ENCODE measurements around the gene ITM2C.

Gene ITM2C

GRCh38 chr2:230916218-230916617 is 51.5 kb downstream of the ITM2C start:
- Histone ChIP-seq H3K4ac (ENCODE audit: low read depth, low read length) (no peak overlapping the region), H3K4me1 (ENCODE audit: control insufficient read depth in 1 of 2, insufficient read depth in 2 of 2, low read length in 2 of 2) (no peaks in the 10 kb centered on the region), H2AFZ (ENCODE audit: insufficient read depth, low read length, poor library complexity) (no peak overlapping the region), H3K79me2 (ENCODE audit: control insufficient read depth, insufficient read depth, low read length, poor library complexity) (no peaks in the 10 kb centered on the region), H2BK120ac (ENCODE audit: insufficient read depth, low read length, poor library complexity) (no peak overlapping the region), H2AK5ac (ENCODE audit: low read length) (no peak overlapping the region), H2BK12ac (ENCODE audit: low read length) (no peak overlapping the region), H3K23ac (ENCODE audit: low read length) (no peak overlapping the region), H3K27ac (ENCODE audit: low read depth, low read length) (no peak overlapping the region), H3K27me3 (ENCODE audit: insufficient read depth, low read length) (no peaks in the 10 kb centered on the region), H4K12ac (ENCODE audit: low read depth, low read length) (no peak overlapping the region), H3K4me3 (ENCODE audit: low read depth, low read length) (no peak overlapping the region), H3K18ac (ENCODE audit: low read length) (no peak overlapping the region), H3K4me2 (ENCODE audit: low read length) (no peak overlapping the region), H3K14ac (ENCODE audit: low read length) (no peak overlapping the region), H3K36me3 (ENCODE audit: control insufficient read depth in 1 of 2, insufficient read depth in 2 of 2, low read length in 2 of 2) (no peaks in the 10 kb centered on the region), H4K91ac (ENCODE audit: low read depth, low read length) (no peak overlapping the region), H3K9me3 (ENCODE audit: insufficient read depth, low read depth, low read length) (no peaks in the 10 kb centered on the region), H3K9ac (ENCODE audit: low read length) (no peak overlapping the region), H2BK5ac (ENCODE audit: low read depth, low read length, poor library complexity) (no peak overlapping the region), H4K8ac (ENCODE audit: low read depth, low read length) (no peak overlapping the region), H3K79me1 (ENCODE audit: low read length) (no peaks in the 10 kb centered on the region)
- no peak for DNase-seq
- WGBS (ENCODE audit: extremely low coverage, insufficient coverage, insufficient read length): no CpG with 5 or more reads among the region's 7 CpGs

- WGBS (ENCODE audit: extremely low coverage, insufficient coverage, insufficient read length): no CpG with 5 or more reads among the region's 2 CpGs
- Histone ChIP-seq H3K79me1 (ENCODE audit: low read length) (no peaks in the 10 kb centered on the region), H3K27ac (ENCODE audit: low read depth, low read length) (no peak overlapping the region), H3K18ac (ENCODE audit: low read length) (no peak overlapping the region), H3K27me3 (ENCODE audit: insufficient read depth, low read length) (no peaks in the 10 kb centered on the region), H3K9ac (ENCODE audit: low read length) (no peak overlapping the region), H2BK12ac (ENCODE audit: low read length) (no peak overlapping the region), H3K9me3 (ENCODE audit: insufficient read depth, low read depth, low read length) (no peaks in the 10 kb centered on the region), H4K91ac (ENCODE audit: low read depth, low read length) (no peak overlapping the region), H4K12ac (ENCODE audit: low read depth, low read length) (no peak overlapping the region), H3K36me3 (ENCODE audit: control insufficient read depth in 1 of 2, insufficient read depth in 2 of 2, low read length in 2 of 2) (no peaks in the 10 kb centered on the region), H3K23ac (ENCODE audit: low read length) (no peak overlapping the region), H3K4ac (ENCODE audit: low read depth, low read length) (no peak overlapping the region), H3K14ac (ENCODE audit: low read length) (no peak overlapping the region), H3K4me2 (ENCODE audit: low read length) (no peak overlapping the region), H3K79me2 (ENCODE audit: control insufficient read depth, insufficient read depth, low read length, poor library complexity) (no peaks in the 10 kb centered on the region), H4K8ac (ENCODE audit: low read depth, low read length) (no peak overlapping the region), H2BK120ac (ENCODE audit: insufficient read depth, low read length, poor library complexity) (no peak overlapping the region), H3K4me1 (ENCODE audit: control insufficient read depth in 1 of 2, insufficient read depth in 2 of 2, low read length in 2 of 2) (no peaks in the 10 kb centered on the region), H3K4me3 (ENCODE audit: low read depth, low read length) (no peak overlapping the region), H2AFZ (ENCODE audit: insufficient read depth, low read length, poor library complexity) (no peak overlapping the region), H2BK5ac (ENCODE audit: low read depth, low read length, poor library complexity) (no peak overlapping the region), H2AK5ac (ENCODE audit: low read length) (no peak overlapping the region)
- no peak for DNase-seq
These were observed 54.5 kb downstream of the ITM2C start for GRCh38 chr2:230919240-230919639.

GRCh38 chr2:230919681-230920080 is 54.9 kb downstream of the ITM2C start:
- Histone ChIP-seq H3K36me3 (ENCODE audit: control insufficient read depth in 1 of 2, insufficient read depth in 2 of 2, low read length in 2 of 2) (no peaks in the 10 kb centered on the region), H3K14ac (ENCODE audit: low read length) (no peak overlapping the region), H3K4me3 (ENCODE audit: low read depth, low read length) (no peak overlapping the region), H3K79me1 (ENCODE audit: low read length) (no peaks in the 10 kb centered on the region), H2BK5ac (ENCODE audit: low read depth, low read length, poor library complexity) (no peak overlapping the region), H3K79me2 (ENCODE audit: control insufficient read depth, insufficient read depth, low read length, poor library complexity) (no peaks in the 10 kb centered on the region), H4K91ac (ENCODE audit: low read depth, low read length) (no peak overlapping the region), H3K4me2 (ENCODE audit: low read length) (no peak overlapping the region), H2AK5ac (ENCODE audit: low read length) (no peak overlapping the region), H3K18ac (ENCODE audit: low read length) (no peak overlapping the region), H2BK120ac (ENCODE audit: insufficient read depth, low read length, poor library complexity) (no peak overlapping the region), H2BK12ac (ENCODE audit: low read length) (no peak overlapping the region), H4K12ac (ENCODE audit: low read depth, low read length) (no peak overlapping the region), H3K4me1 (ENCODE audit: control insufficient read depth in 1 of 2, insufficient read depth in 2 of 2, low read length in 2 of 2) (no peaks in the 10 kb centered on the region), H3K9me3 (ENCODE audit: insufficient read depth, low read depth, low read length) (no peaks in the 10 kb centered on the region), H2AFZ (ENCODE audit: insufficient read depth, low read length, poor library complexity) (no peak overlapping the region), H3K27me3 (ENCODE audit: insufficient read depth, low read length) (no peaks in the 10 kb centered on the region), H3K4ac (ENCODE audit: low read depth, low read length) (no peak overlapping the region), H4K8ac (ENCODE audit: low read depth, low read length) (no peak overlapping the region), H3K9ac (ENCODE audit: low read length) (no peak overlapping the region), H3K27ac (ENCODE audit: low read depth, low read length) (no peak overlapping the region), H3K23ac (ENCODE audit: low read length) (no peak overlapping the region)
- no peak for DNase-seq
- no CpG with 5 or more reads among the region's 2 CpGs for WGBS (ENCODE audit: extremely low coverage, insufficient coverage, insufficient read length)

GRCh38 chr2:230920167-230920566 is 55.4 kb downstream of the ITM2C start:
- Histone ChIP-seq H3K18ac (ENCODE audit: low read length) (no peak overlapping the region), H4K8ac (ENCODE audit: low read depth, low read length) (no peak overlapping the region), H3K4ac (ENCODE audit: low read depth, low read length) (no peak overlapping the region), H3K4me1 (ENCODE audit: control insufficient read depth in 1 of 2, insufficient read depth in 2 of 2, low read length in 2 of 2) (no peaks in the 10 kb centered on the region), H2BK5ac (ENCODE audit: low read depth, low read length, poor library complexity) (no peak overlapping the region), H4K12ac (ENCODE audit: low read depth, low read length) (no peak overlapping the region), H3K14ac (ENCODE audit: low read length) (no peak overlapping the region), H3K27ac (ENCODE audit: low read depth, low read length) (no peak overlapping the region), H3K4me3 (ENCODE audit: low read depth, low read length) (no peak overlapping the region), H2AFZ (ENCODE audit: insufficient read depth, low read length, poor library complexity) (no peak overlapping the region), H3K79me2 (ENCODE audit: control insufficient read depth, insufficient read depth, low read length, poor library complexity) (no peaks in the 10 kb centered on the region), H3K27me3 (ENCODE audit: insufficient read depth, low read length) (no peaks in the 10 kb centered on the region), H3K9me3 (ENCODE audit: insufficient read depth, low read depth, low read length) (no peaks in the 10 kb centered on the region), H3K9ac (ENCODE audit: low read length) (no peak overlapping the region), H2BK120ac (ENCODE audit: insufficient read depth, low read length, poor library complexity) (no peak overlapping the region), H3K36me3 (ENCODE audit: control insufficient read depth in 1 of 2, insufficient read depth in 2 of 2, low read length in 2 of 2) (no peaks in the 10 kb centered on the region), H3K23ac (ENCODE audit: low read length) (no peak overlapping the region), H4K91ac (ENCODE audit: low read depth, low read length) (no peak overlapping the region), H3K4me2 (ENCODE audit: low read length) (no peak overlapping the region), H2BK12ac (ENCODE audit: low read length) (no peak overlapping the region), H2AK5ac (ENCODE audit: low read length) (no peak overlapping the region), H3K79me1 (ENCODE audit: low read length) (no peaks in the 10 kb centered on the region)
- DNase-seq: no peak
- WGBS (ENCODE audit: extremely low coverage, insufficient coverage, insufficient read length): no CpG with 5 or more reads among the region's 2 CpGs

Data from trophoblast cell (in vitro differentiated cells and primary cell).